HUDEP-2 (cell line): ENCODE data around the gene FCHSD2.
"Not testable (repeated sequence)": the region's sequence is repeated elsewhere in the genome, so short reads cannot be mapped to it uniquely, and the experiment has no call there.

Source experiments
- DNase-seq, 76 experiments: peaks; one replicate each; lab custom pipeline; 2025; ENCODE audit not compliant: unreplicated experiment in 76 of 76; lab: John Stamatoyannopoulos, UW

Gene FCHSD2

GRCh38 chr11:72940417-72940816, 201.7 kb downstream of the FCHSD2 start:
- DNase-seq, result peak in 32 of 76 experiments; percentile 1 to 63 (median 16)

GRCh38 chr11:72939031-72939430, 203.1 kb downstream of the FCHSD2 start:
- DNase-seq, result no peak

GRCh38 chr11:72937439-72937838, 204.7 kb downstream of the FCHSD2 start:
- DNase-seq, result no peak

- no peak for DNase-seq
Observed at GRCh38 chr11:72935700-72936099, 206.4 kb downstream of the FCHSD2 start.

GRCh38 chr11:72932132-72932570, 210.0 kb downstream of the FCHSD2 start:
- no peak for DNase-seq

GRCh38 chr11:72930008-72930407, 212.1 kb downstream of the FCHSD2 start:
- DNase-seq, result no peak

- DNase-seq, result no peak
Observed at GRCh38 chr11:72929256-72929655, 212.9 kb downstream of the FCHSD2 start.

- no peak for DNase-seq
Observed at GRCh38 chr11:72927380-72927779, 214.7 kb downstream of the FCHSD2 start.

- no peak for DNase-seq
Observed at GRCh38 chr11:72926076-72926475, 216.0 kb downstream of the FCHSD2 start.

GRCh38 chr11:72925656-72926055, 216.5 kb downstream of the FCHSD2 start:
- no peak for DNase-seq

- peak in 9 of 76 experiments; percentile 2 to 27 (median 7) for DNase-seq
Observed at GRCh38 chr11:72924568-72925190, 217.4 kb downstream of the FCHSD2 start.

GRCh38 chr11:72921028-72921716, 220.9 kb downstream of the FCHSD2 start:
- DNase-seq, result no peak

GRCh38 chr11:72920001-72920400, 222.1 kb downstream of the FCHSD2 start:
- no peak for DNase-seq

GRCh38 chr11:72918851-72919250, 223.3 kb downstream of the FCHSD2 start:
- no peak for DNase-seq

GRCh38 chr11:72912253-72912652, 229.9 kb downstream of the FCHSD2 start:
- no peak for DNase-seq

- DNase-seq, result not testable (repeated sequence)
Observed at GRCh38 chr11:72909558-72910388, 232.3 kb downstream of the FCHSD2 start.

- DNase-seq, result no peak
Observed at GRCh38 chr11:72908032-72908676, 234.0 kb downstream of the FCHSD2 start.

GRCh38 chr11:72904016-72904415, 238.1 kb downstream of the FCHSD2 start:
- no peak for DNase-seq

- DNase-seq, result no peak
Observed at GRCh38 chr11:72901374-72901773, 240.7 kb downstream of the FCHSD2 start.

GRCh38 chr11:72900013-72900412, 242.1 kb downstream of the FCHSD2 start:
- DNase-seq, result no peak

- DNase-seq, result no peak
Observed at GRCh38 chr11:72899238-72899637, 242.9 kb downstream of the FCHSD2 start.
